SHP77 treated with DMSO at 0.1 percent for 48 hours (cell line): Measurements from ENCODE around the gene ELP4.
"Not testable (repeated sequence)": the region's sequence is repeated elsewhere in the genome, so short reads cannot be mapped to it uniquely, and the experiment has no call there.

ENCODE experiments used
- DNase-seq: peaks from one replicate; lab custom pipeline; 2025; lab: John Stamatoyannopoulos, UW

Gene ELP4

DNA sequence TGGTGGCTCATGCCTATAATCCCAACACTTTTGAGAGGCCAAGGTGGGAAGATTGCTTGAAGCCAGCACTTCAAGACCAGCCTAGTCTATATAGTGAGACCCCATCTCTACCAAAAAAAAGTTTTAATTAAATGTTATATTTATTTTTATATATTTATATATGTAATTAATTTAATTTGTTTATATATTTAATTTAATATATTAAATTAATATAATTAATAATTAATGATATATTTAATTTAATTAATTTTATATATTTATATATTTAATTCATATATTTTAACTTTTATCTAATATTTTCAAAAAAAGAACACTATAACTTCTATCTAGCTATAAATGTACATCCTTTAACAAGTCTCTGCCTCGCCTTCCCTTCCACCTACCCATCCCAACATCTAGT lies 196.8 kb downstream of the ELP4 start:
- DNase-seq, result no peak

DNA sequence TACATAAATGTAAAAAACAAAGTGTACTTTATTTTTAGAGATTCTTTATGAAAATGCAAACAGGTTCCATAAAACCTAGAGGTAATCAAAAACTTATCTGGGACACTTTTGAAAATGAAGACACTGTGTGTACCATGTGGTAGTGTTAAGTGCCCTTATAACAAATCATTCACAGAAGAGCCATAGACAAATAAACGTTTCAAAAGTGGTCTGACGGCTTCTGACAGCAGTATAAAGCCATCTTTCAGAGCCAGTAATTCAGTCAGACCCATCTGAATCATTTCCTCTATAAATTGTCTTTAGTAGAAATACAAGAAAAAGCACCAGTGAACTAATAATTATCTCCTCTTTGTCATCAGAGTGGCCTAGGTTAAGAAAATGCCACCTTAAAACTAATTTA lies 201.6 kb downstream of the ELP4 start:
- DNase-seq, result peak; percentile 11

DNA sequence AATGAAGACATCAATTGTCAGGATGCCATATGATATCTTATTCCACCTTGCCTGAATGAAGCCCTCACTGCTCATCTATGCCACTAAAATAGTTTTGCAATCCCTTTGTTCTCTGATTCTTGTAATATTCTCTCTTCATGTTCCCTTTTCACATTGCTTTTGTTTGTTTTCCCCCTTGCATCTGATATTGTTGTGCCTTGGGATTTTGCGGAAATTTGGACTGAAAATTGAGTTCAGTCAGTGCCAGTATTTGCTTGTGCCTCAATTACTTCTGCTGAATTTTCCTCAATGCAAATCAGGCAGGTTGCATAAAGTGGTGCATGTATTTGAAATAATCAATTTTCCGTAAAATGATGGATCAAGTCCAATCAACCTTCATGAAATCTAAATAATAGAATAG lies 203.3 kb downstream of the ELP4 start:
- no peak for DNase-seq

DNA sequence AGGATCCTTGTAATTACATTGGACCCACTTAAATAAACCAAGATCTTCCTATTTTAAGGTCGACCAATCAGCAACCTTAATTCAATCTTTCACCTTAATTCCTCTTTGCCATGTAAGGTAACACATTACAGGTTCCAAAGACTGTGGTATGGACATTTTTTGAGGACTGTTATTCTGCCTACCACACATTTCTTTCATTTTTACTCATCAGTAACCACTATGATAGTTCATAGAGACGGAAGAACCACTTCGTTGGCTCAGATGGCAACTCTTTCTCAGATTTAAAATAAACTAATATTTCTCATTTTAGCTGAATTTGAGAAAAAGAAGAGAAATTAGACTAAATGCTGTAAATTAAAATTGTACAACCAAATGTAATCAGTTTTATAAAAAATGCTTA lies 205.3 kb downstream of the ELP4 start:
- no peak for DNase-seq

DNA sequence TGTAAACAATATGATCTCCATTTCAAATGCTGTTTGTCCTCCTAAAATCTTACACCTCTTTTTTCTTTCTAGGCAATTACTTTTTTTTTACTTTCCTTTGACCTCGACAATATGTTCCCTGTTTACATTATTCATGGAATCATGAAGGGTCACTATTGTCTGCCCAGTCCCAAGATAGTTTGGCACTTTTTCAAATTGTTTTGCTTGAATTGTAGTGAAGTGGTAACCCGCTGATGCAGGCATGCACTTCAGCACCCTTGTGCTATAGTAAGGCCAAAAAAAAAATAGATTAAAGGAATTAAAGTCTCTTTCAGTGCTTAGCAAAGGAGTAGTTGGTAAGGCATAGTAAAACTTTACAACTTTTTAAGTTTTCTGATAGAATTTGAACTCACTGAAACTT lies 210.7 kb downstream of the ELP4 start:
- no peak for DNase-seq

DNA sequence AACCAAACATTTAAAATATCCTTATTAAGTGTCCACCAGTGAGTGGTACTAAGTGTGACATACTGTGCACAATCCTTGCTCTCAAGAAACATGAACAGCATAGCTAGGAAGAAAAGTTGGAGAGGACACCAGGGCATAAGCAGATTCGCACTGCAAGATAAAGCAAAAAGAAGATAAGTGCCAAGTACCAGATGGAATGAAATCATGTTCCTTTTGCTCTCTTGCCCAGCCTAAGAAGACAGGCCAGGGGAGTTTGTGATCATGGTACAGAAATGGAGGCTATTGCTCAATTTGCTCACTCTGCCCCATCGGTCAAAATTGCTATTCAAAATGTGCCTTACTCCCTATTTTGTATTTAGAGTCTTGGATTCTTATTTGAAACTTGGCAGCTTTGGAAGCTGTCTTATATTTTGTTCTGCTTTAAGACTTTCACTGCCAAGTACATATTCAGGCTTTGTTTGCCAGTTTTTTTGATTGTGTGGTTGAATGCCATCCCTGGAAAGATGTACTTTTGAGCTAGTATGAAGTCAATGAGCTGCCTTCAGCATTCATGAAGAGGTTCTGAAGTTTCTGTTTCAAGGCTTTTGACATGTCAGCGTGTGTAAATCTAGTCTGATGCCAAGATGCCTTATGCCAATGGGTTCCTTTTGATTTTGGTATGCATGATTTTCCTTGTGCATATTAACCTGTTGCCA lies 211.3 kb downstream of the ELP4 start:
- no peak for DNase-seq

DNA sequence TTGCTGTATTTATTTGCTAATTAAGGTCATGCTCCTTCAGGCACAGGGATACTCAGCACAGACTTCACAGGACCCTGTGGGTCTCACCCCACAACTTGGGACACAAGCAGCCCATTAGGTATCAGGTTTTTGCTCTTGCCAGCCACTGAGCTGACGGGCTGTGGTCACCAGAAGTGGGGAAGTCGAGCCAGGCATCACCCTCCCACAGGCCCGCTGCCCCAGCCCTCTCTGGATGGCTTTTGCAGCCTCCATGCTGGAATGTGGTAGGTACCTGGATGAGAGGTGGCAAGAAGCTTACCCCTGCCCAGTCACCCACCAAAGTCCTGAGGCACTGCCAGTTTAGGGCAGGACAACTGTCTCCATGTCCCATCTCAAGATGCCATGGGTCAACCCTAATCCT lies 213.2 kb downstream of the ELP4 start:
- no peak for DNase-seq

DNA sequence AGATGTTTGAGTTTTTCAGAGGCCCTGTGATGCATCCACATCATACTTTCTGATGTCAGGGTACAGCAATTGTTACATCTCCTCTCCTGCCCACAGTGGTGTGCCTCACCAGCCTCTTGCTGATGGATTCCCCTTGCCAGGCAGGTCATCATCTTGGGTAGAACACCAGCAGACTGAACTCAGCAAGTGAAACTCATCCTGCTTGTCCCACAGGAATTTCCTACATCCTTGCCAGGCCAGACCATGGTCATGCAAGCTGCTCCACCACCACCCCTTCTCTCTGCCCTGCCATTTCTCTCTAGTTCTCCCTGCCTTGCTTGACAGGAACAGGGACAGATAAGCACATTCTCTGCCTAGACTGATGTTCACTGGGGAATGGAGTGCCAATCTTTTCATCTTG lies 215.6 kb downstream of the ELP4 start:
- no peak for DNase-seq

DNA sequence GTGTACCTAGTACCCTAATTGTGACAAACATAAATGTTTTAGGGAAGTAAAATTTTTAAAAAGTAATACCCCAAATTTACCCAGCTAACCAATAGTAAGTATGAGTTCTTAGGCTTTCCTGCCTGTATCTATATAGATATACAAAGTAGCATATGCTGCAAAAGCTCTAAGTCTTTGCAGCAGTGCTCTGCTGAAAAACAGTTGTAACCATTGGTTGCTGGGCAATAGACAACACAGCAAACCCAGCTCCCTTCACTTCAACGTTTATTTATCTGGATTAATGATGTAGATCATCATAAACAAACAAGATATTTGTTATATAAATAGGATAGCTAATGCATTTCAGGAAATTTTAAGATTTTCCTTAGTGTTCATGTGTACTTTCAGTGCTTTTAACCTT lies 218.9 kb downstream of the ELP4 start:
- DNase-seq, result no peak

DNA sequence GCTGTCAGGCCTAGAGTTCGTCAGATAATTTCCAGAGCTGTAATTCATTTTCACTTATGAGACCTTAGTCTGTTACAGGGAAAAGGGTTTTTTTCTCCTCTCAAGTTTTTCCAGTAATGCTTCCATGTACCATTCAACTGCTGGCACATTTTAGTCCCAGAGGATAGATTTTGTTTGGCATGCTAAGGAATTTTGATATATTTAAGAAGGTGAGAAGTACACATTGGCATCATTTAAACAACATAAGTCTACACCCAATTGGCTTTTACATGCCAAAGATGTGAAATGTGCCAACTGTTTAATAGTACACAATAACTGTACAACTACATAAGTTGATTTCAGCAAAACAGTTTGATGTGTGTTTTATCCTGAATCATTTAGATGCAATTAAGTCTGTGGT lies 230.6 kb downstream of the ELP4 start:
- no peak for DNase-seq

DNA sequence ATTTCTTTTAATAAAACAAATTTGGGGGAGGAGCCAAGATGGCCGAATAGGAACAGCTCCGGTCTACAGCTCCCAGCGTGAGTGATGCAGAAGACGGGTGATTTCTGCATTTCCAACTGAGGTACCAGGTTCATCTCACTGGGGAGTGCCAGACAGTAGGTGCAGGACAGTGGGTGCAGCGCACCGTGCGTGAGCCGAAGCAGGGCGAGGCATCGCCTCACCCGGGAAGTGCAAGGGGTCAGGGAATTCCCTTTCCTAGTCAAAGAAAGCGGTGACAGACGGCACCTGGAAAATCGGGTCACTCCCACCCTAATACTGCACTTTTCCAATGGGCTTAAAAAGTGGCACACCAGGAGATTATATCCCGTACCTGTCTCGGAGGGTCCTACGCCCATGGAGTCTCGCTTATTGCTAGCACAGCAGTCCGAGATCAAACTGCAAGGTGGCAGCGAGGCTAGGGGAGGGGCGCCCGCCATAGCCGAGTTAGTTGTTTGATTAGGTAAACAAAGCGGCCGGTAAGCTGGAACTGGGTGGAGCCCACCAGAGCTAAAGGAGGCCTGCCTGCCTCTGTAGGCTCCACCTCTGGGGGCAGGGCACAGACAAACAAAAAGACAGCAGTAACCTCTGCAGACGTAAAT lies 231.3 kb downstream of the ELP4 start:
- DNase-seq, result not testable (repeated sequence)

DNA sequence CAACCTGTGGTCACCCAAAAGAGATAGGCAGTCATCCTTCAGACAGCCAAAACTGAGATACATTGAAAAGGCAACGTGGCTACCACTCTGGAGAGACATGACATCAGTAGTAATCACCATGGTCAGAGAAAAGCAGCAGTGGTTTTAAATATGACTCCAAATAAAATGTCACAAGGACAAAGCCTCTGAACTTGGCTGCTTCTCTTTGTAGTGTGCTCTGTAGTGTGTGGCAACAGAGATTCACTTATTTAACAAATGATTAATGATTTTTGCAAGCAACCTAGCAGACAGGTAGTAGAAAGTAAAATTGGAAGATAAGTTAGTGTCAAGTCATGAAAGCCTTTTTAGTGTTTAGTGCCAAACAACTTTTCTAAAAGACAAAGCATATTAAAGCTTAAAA lies 238.0 kb downstream of the ELP4 start:
- DNase-seq, result no peak

DNA sequence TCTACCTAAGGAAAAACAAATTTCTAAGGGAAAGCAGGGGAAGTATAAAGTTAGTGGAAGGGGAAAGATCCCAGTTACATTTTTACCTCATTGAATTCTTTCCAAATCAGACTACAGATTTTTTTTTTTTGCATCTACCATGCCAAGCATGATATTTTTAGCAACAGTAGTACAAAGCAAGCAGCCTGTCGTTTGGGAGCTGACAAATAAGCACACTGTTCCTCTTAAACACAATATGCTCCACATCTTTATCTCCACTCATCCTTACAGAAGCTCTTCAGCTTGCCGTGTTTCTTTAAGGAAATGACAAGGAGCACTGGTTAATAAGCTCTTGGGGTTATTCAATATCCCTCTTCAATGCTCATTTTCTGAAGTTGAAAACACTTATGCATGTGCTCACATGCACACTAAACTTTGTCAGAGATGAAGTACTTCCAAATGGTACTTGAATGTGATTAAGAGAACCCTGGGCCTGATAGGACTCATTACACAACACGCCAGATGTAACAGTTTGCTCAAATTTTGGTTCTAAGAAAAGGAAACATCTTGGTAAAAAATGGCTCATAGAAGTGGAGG lies 247.8 kb downstream of the ELP4 start:
- DNase-seq, result no peak

DNA sequence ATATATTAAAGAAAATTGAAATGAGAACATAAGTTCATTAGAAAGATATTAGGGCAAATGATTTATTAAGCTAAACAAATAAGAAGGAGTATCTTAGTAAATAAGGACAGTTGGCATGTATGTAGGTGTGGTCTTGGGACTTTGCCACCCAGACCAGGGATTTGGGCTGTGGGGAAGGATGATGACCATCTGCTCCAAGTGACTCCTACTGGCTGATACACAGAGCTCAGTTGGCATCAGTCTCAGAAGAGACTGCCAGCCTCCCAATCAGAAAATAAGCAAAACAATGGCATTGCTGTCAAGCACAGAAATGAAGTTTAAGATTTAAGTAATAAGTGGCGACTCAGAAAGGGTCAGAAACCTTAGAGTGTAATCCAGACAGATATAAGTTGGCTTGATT lies 252.1 kb downstream of the ELP4 start:
- DNase-seq, result no peak

DNA sequence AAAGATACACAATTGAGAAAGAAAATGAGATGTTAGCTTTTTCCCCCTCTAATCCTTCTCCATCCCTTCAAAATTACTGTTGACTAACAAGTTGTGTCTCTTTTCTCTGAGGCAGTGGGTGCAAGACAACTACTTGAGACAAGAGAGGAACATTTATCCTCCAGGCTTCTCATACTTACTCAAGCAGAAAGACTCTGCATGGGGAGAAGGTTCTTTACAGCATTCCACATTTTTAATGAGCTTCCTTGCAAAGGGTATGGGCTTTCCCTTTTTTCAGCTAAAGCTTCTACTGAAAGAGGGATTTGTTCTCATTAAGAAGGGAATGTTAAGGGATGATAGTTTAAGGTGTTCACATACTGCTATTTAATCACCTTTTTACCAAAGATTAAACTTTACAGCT lies 253.7 kb downstream of the ELP4 start:
- no peak for DNase-seq

DNA sequence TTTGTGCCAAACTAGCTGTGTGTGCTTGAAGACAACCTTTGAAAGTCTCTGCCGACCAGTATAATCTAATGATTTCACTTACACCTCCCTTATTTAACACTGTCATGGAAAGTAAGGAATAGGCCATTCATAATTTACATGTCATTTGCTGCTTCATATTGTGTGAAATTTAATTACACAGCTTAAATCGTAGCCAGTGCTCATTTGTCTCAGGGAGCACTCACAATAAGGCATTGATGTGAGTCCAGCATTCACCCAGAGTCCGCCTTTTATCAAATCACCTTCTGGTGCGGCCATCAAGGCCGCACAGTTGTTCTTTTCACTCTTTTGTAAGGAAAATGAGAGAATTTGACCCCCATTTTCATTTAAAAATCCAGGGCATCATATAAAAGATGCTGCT lies 254.7 kb downstream of the ELP4 start:
- DNase-seq, result no peak

DNA sequence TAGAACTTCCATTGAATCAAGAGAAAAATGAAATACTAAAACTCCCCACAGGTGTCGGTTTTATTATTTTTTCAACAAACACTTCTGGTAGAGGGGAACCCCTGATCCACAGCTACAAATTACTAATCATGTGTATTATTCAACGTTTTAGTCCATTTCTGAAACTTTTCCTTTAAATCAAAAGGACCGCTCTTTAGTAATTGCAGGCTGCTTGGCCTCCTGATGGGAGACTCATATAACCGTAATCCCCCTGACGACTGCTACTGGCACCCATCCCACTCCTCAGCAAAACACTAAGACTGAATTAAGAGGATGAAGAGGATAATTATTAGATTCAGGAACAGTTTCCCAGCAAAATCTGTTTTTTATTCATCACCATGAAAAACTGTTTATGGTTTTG lies 255.2 kb downstream of the ELP4 start:
- no peak for DNase-seq

DNA sequence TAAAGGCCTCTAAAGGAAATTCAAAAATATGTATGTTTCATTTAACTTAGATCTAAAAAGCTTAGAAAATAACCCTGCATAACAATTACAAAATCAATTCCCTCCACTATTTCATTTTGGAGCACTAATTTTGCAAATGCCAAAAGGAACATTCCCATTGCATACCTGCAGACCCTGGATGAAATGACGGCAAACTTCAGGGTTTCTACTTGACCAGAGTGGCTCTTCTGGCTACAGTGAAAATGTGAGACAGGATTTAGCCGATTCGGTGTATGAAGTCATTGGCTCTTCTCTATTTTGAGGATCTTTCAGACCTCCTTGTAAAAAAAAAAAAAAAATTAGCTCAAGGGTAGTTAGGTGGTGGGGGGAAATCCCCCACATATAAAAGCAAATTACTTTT lies 257.5 kb downstream of the ELP4 start:
- DNase-seq, result no peak

DNA sequence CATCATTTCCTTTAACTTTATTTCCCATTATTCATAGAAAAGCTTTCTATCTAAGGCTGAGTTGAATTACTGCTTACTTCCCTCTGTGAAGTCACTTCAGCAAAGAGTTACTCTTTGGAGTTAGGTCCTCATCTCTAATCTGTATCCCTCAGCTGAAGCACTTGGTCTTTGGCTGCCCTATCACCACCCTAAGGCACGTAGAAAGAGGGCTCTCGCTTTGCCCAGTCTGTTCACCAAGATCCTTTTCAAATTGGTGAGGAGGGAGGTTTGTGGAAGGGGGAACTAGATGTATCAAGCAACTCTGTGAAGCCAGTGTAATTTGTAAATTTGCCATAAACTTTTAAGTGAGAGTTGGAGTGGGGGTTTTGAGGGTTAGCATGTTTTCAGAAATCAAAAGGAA lies 258.1 kb downstream of the ELP4 start:
- DNase-seq, result no peak

DNA sequence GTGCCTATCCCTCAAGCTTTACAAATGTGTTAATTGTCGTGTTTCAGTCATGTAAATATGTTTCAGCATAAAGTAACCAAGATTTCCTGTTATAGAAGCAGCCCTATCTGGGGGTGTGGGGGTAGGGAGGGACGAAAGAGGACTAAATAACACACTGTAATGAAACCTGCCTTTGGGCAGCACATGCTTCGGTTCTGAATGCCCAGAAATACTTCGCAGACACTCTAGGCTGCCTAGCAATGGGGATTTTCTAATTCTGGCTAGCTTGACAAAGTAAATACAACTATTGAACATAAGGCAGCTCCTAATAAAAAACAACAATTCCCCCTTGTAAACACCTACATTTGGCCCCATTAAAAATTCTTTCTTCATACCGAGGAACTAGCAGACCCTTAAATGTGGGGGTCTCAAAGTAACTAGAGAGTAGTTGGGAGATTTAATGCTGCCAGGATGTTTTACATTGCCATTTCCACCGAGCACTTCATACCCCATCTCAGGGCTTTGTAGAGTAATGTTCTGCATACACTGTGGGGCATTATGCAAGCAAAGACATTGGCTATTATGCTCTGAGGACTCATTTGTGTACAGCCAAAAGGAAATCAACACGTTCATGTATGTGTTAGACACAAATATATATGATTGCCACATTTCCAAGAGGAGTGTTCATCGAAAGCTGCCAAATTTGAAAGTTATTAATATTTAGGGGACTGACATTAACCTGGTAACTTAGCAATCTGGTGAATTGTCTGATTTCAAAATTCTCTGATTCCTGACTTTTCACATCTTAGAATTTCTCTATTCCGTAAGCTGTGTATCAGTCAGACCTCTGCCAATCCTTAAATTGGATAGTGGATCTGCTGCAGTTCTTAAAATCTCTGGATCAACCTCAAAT lies 259.4 kb downstream of the ELP4 start:
- no peak for DNase-seq

DNA sequence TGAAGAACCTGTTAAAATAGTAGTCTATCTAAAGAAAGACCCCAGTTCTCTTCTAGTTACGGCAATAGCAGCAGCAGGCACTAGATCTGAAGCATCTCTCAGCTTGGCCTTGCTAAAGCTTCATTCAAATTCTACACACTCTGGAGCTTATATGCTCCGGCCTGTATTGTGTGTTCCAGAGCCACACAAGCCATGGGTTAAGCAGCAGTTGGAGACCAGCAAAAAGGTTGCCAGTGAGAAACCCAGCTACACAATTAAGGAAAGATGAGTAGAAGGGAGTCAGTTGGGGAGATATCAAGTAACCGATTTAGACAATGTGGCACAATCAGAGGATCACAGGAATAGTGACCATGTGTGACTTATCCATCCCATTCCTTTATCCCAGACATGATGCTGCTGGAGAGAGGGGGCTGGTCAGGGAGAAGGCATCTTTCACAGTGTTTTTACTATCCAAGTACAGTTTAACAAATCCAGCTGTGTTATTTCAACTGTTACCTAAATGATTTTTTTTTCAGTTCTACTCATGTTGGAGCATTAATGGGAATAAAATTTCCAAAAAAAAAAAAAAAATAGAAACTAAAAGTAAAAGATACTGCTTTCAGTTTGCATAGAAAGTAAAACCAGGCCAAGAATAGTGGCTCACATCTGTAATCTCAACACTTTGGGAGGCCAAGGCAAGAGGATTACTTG lies 260.6 kb downstream of the ELP4 start:
- DNase-seq, result no peak

DNA sequence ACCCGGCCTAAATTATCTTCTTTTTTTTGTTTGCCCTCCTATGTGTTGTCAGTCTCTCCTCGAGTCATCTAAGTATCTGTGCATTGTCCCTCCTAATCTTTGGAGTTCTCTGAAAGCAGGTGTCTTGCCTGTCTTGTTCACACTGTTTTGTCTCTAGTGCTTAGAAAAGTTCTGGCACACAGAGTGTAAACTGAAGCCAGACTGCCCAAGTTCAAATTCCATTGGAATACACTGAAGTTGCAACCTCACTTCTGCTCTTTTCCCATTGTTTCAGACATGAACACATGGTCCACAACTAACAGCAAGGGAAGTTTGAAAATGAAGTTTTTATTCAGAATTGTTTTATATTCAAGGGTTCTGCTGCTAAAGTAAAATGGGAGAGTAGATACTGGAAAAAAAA lies 262.8 kb downstream of the ELP4 start:
- no peak for DNase-seq
